SK-N-MC (cell line): ENCODE results near the gene ELAVL1.

ENCODE experiments used
- DNase-seq: peaks from one replicate; pipeline ENCODE4 v3.0.0-alpha.2; 2011; ENCODE audit warnings: low read depth, low spot score
- H3K27ac ChIP-seq: fragments of 200-600 bp; sonication (generic); 2 replicates; pipeline ENCODE4 v1.5.1; 2016; ENCODE audit warnings: mixed run types
- H3K36me3 ChIP-seq: fragments of 200-600 bp; sonication (generic); 2 replicates; pipeline ENCODE4 v1.6.1; 2017; ENCODE audit warnings: antibody characterized with exemption, low read length, mixed read lengths; ENCODE audit not compliant: insufficient read depth
- H3K4me3 ChIP-seq: fragments of 200-600 bp; sonication (generic); 2 replicates; pipeline ENCODE4 v1.5.1; 2016
- H3K9ac ChIP-seq: fragments of 200-600 bp; sonication (generic); 2 replicates; pipeline ENCODE4 v1.8.0; 2017; ENCODE audit warnings: mixed run types, mixed read lengths; ENCODE audit not compliant: insufficient read length
- H3K9me3 ChIP-seq: fragments of 200-600 bp; sonication (generic); 2 replicates; pipeline ENCODE4 v1.6.1; 2017; ENCODE audit warnings: low read depth, mild to moderate bottlenecking, antibody characterized with exemption, low read length, moderate library complexity, mixed read lengths
- EZH2 ChIP-seq: fragments of 200-600 bp; sonication (generic); IDR thresholded peaks from one replicate; pipeline ENCODE4 v1.6.1; 2017; ENCODE audit warnings: antibody characterized with exemption
- FOXP2 ChIP-seq: optimal IDR thresholded peaks from 2 replicates; pipeline ENCODE3; 2011; ENCODE audit warnings: mild to moderate bottlenecking, moderate library complexity; ENCODE audit not compliant: insufficient read depth; ENCODE audit errors: extremely low read length, control extremely low read depth
- POLR2AphosphoS5 ChIP-seq: IDR thresholded peaks from 2 replicates; pipeline ENCODE4 v1.6.1; 2012; ENCODE audit warnings: mild to moderate bottlenecking, low read depth, low read length, borderline replicate concordance

Gene ELAVL1

DNA sequence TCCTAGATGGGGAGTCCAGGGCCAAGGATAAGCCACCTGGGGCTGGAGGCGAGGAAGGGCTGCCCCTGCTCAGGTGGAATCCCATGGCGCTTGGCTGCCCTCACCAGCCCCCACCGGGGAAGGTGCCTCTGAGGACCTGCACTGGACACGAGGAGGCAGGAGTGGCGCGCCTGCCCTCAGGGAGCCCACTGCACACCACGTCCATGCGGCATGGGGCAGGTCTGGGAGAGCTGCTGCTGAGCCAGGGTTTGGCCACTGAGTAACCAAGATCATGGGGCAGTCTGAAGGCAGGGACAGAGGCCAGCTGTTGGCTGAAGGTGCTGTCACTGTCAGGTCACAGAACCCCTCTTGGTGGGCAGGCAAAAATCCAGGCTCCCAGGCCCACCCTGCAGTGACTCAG, 25.9 kb downstream of the ELAVL1 start:
- Histone ChIP-seq H3K9ac (no peak overlapping the region), H3K27ac (no peak overlapping the region), H3K9me3 (no peaks in the 10 kb centered on the region), H3K36me3 (peaks cover 75% of the 10 kb centered on the region), H3K4me3 (no peak overlapping the region)
- no peak for TF ChIP-seq FOXP2
- no peak for TF ChIP-seq EZH2
- TF ChIP-seq POLR2AphosphoS5 = no peak
- DNase-seq = no peak

DNA sequence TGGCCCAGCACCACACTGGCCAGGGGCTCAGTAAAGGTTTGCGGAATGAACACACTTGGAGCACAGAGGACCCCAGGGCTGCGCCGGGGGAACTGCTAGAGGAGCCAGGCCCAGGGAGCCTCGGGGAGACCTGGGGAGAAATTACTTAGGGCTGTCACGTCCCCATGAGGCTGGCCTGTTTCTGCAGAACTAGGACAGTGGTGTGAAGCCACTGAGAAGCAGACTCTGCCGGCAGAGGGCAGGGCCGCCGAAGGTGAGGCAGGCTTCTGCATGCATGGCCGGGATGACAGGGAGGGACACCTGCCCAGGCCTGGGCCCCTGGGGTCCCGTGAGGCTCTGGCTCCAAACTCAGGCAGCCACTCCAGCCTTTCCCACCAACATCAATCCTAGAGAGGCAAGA, 26.4 kb downstream of the ELAVL1 start:
- no peak for DNase-seq
- no peak overlapping the region for H3K4me3 ChIP-seq
- no peaks in the 10 kb centered on the region for H3K9me3 ChIP-seq
- H3K9ac ChIP-seq = no peak overlapping the region
- no peak overlapping the region for H3K27ac ChIP-seq
- peaks cover 74% of the 10 kb centered on the region for H3K36me3 ChIP-seq
- TF ChIP-seq POLR2AphosphoS5 (no peak), EZH2 (no peak), FOXP2 (no peak)

DNA sequence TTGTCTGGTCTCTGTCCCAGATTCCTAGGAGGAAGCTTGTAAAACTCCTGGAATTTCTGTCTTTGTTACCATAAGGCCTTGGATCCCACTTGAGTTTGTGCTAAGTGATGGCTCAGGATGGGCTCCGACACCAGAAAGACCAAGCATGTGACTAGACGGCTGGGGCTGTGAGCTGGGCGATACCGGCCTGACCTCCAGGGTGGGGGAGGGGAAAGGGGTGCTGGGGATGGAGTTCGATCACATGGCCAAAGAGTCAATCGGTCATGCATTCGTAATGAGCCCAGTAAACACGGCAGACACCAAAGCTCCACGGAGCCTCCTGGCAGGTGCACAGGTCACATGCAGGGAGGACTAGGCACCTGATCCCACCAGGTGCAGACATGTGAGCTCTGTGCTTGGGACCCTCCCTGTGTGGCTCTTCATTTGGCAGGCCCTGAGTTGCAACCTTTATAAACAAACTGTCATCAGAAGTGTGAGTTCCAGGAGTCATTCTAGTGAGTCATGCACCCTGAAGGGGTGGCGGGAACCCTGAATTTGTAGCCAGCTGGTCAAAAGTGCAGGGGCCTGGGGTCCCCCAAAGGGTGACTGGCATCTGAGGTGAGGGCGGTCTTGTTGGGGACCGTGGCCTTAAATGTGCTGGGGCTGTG, 27.1 kb downstream of the ELAVL1 start:
- H3K36me3 ChIP-seq = peaks cover 74% of the 10 kb centered on the region
- no peak overlapping the region for H3K27ac ChIP-seq

DNA sequence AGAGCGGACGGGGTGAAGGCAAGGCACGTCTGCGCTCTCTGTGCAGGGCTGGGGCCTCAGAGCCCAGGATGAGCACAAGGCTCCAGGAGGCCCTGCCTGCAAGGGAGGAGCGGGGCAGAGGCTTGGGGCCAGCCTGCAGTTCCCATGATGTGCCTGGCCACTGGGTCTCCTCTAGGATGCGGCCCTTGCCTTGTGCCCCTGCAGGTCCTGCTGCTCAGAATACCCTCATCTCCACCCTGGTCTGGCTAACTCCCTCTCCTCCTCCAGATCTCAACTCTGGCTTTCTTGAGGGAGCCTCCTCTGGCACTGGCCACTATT, 27.8 kb downstream of the ELAVL1 start:
- peaks cover 68% of the 10 kb centered on the region for H3K36me3 ChIP-seq
- H3K9me3 ChIP-seq = no peaks in the 10 kb centered on the region
- no peak overlapping the region for H3K27ac ChIP-seq
- no peak for TF ChIP-seq POLR2AphosphoS5
- no peak for TF ChIP-seq FOXP2
- TF ChIP-seq EZH2 = no peak
- no peak for DNase-seq
- no peak overlapping the region for H3K4me3 ChIP-seq
- no peak overlapping the region for H3K9ac ChIP-seq

More for the DNA sequence above, 27.1 kb downstream of the ELAVL1 start:
- no peak for TF ChIP-seq EZH2
- no peak for TF ChIP-seq FOXP2
- no peak for TF ChIP-seq POLR2AphosphoS5
- Histone ChIP-seq H3K9me3 (no peaks in the 10 kb centered on the region), H3K4me3 (no peak overlapping the region), H3K9ac (no peak overlapping the region)
- no peak for DNase-seq

DNA sequence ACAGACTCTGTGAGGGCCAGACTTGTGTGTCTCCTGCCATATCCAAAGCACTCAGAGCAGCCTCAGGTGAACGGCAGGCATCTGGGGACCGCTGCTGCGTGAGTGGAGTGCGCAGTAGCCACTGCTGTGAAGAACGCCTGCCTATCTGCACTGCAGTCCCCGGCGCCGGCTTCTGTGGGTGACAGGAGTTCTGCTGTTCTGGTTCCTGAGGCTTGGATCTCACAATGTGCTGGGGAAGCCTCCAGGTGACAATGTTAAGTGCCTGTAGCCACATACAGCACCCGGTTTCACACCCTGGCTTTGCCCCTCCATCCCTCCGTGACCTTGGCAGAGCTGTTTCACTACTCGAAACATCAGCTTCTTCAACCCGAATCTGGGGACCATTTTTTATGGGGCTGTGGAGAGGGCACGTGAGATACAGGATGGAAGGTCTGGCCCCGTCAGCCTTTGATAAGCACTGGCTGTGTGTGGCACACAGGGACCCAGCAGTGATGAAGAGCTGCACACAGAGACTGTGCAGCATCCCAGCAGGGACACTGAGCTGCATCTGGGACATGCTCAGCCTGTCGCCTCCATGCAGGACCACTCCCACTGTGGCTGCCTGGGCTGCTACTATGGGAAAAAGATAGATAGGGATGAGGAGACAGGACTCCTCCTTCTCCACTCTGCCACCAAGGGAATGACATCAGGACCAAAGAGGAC, 28.3 kb downstream of the ELAVL1 start:
- Histone ChIP-seq H3K9me3 (no peaks in the 10 kb centered on the region), H3K4me3 (no peak overlapping the region), H3K9ac (no peak overlapping the region), H3K36me3 (peaks cover 66% of the 10 kb centered on the region), H3K27ac (no peak overlapping the region)
- TF ChIP-seq EZH2 = no peak
- TF ChIP-seq POLR2AphosphoS5 = no peak
- no peak for DNase-seq

DNA sequence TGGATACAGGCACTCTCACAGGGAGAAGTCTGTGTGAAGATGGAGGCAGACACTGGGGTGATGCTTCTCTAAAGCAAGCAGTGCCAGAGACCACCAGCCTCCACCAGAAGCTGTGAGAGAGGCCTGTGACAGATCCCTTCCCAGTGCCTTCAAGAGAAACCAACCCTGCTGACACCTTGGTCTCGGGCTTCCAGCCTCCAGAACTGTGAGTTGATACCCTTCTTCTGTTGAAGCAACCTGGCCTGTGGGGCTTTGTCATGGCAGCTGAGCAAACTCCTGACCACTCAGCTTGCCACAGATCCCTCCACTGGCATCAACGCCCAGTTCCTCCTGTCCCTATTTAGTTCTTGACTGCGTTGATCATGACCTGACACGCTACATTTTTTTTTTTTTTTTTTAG, 29.0 kb downstream of the ELAVL1 start:
- Histone ChIP-seq H3K9ac (no peak overlapping the region), H3K9me3 (no peaks in the 10 kb centered on the region), H3K27ac (no peak overlapping the region), H3K4me3 (no peak overlapping the region), H3K36me3 (peaks cover 60% of the 10 kb centered on the region)
- no peak for DNase-seq
- TF ChIP-seq FOXP2 (no peak), EZH2 (no peak), POLR2AphosphoS5 (no peak)

DNA sequence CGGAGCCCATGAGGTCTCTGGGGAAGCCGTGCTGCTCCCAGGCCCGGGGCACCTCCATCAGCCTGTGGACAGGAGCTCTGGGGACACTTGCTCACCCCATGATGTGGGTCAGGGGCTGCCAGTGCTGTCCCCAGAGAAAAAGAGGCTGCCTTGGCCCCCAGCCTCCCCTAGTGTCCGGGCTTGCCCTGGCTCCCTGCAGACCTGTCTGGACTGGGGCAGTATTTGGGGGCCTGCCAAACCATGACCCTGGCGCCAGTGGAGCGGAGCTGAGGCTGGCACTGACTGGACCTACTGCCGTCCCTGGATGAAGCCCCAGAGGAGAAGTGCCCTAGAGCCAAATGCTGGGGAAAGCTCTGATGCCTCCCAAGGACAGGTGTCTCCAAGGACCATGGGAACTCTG, 30.4 kb downstream of the ELAVL1 start:
- H3K27ac ChIP-seq = no peak overlapping the region
- H3K9ac ChIP-seq = no peak overlapping the region
- no peak overlapping the region for H3K4me3 ChIP-seq
- no peaks in the 10 kb centered on the region for H3K9me3 ChIP-seq
- peaks cover 46% of the 10 kb centered on the region for H3K36me3 ChIP-seq
- TF ChIP-seq POLR2AphosphoS5 = no peak
- TF ChIP-seq FOXP2 = no peak
- no peak for TF ChIP-seq EZH2
- DNase-seq = no peak

DNA sequence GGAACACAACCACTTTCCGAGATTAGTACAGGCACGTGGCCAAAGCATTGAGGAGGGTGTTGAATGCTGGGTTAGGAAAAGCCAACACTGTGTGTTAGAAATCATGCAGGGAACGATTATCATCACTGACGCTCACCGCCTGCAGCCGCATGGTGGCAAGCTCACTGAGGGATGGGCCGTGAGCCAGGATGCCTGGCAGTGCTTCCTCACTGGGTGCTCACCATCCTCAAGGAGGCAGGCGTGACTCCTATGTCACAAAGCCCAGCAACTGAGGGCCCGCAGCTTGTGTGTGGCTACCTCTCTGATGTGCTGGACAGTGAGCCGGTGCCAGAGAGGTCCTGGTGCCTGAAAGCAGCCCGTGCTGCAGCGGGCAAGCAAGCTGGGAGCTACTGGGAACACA, 31.6 kb downstream of the ELAVL1 start:
- TF ChIP-seq FOXP2 (no peak), EZH2 (no peak), POLR2AphosphoS5 (no peak)
- H3K9ac ChIP-seq = no peak overlapping the region
- no peaks in the 10 kb centered on the region for H3K9me3 ChIP-seq
- H3K27ac ChIP-seq = no peak overlapping the region
- H3K4me3 ChIP-seq = no peak overlapping the region
- peaks cover 42% of the 10 kb centered on the region for H3K36me3 ChIP-seq
- no peak for DNase-seq

DNA sequence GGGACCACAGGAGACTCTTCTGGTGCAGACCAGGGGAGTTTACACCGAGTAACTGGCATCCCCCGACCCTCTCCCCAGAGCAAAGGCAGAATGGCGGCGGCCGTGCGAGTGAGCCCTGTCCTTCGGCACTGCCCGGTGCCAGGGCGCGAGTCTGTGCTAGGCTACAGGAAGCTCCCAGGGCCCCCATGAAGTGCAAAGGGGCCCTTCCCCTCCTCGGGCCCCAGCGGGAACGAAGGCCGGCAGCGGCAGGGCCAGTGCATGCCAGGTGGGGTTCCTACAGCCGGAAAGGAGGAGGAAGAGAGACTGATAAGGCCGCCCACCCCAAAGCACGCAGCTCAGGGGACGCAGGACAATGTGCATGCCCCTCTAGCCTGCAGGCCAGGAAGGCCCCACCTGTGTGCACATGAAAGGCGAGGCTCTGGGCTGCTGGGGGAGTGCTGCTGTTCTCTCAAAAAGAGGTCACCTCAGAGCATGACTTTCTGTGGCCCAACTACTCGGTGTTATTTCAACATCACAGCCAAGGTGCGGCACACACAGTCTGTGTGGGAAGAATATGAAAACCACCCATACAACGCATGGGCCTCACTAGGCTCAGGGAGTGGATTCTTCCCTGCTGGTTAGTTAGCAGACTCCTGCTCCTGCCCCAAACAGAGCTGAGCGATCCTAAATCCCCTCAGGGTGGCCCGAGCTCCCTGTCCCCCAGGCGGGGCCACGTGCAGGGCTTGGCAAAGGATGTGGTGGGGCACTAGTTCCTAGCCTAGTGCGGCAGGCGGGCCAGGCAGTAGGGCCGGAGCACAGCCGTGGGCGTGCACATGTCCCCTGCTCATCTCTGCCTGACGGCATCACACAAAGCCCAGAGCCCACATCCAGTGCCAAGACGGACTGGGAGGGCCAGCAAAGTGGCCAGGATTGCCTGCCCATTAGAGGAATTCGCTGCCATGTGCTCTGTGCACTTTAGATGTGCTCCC, 33.6 kb downstream of the ELAVL1 start:
- H3K9ac ChIP-seq = no peak overlapping the region
- TF ChIP-seq EZH2 (no peak), FOXP2 (no peak), POLR2AphosphoS5 (no peak; the same call in 1 of the 2 replicates)
- H3K27ac ChIP-seq = no peak overlapping the region
- H3K36me3 ChIP-seq = peaks cover 34% of the 10 kb centered on the region; the same call in 1 of the 2 replicates
- no peak overlapping the region for H3K4me3 ChIP-seq
- no peaks in the 10 kb centered on the region for H3K9me3 ChIP-seq
- DNase-seq = no peak
